Adrenal gland (tissue), 12 donors: ENCODE results near the gene CAMKMT. TPM values are rescaled to one million over a fixed set of nuclear protein-coding genes. Genes with fewer than 3 reads are reported as not detected.

Experiments
- DNase-seq, 7 donors: peaks; one replicate each; pipeline ENCODE4 v3.0.0-alpha.2; 2019 to 2020
- H3K27ac ChIP-seq, 5 donors: fragments of 200-600 bp; sonication (generic) in 4 of 5; 1 replicate in 3 of 5; 2 replicates in 2 of 5; pipeline versions ENCODE4 v1.5.1 to v1.8.0; 2016 to 2020; ENCODE audit warnings: mild to moderate bottlenecking in 1 of 5
- H3K27me3 ChIP-seq: fragments of 200-600 bp; 2 replicates; pipeline ENCODE4 v1.8.0; 2021
- H3K36me3 ChIP-seq, 2 donors: fragments of 200-600 bp; replicated peaks in 1 of 2; 1 replicate in 1 of 2; 2 replicates in 1 of 2; pipeline versions ENCODE4 v1.5.1 to v1.8.0; 2018 to 2022
- H3K4me1 ChIP-seq, 2 donors: fragments of 200-600 bp; replicated peaks in 1 of 2; 1 replicate in 1 of 2; 2 replicates in 1 of 2; pipeline versions ENCODE4 v1.5.1 to v1.8.0; 2018 to 2021
- H3K4me3 ChIP-seq, 4 donors: fragments of 200-600 bp; sonication (generic) in 3 of 4; one replicate each; pipeline ENCODE4 v1.5.1; 2016 to 2018
- H3K9me3 ChIP-seq, 3 donors: fragments of 200-600 bp; sonication (generic) in 1 of 3; replicated peaks in 1 of 3; 1 replicate in 2 of 3; 2 replicates in 1 of 3; pipeline versions ENCODE4 v1.5.1 to v1.8.0; 2016 to 2021
- POLR2A ChIP-seq, 2 donors: fragments of 450-650 bp; IDR thresholded peaks; one replicate each; pipeline ENCODE4 v1.6.1; 2017; ENCODE audit warnings: antibody characterized with exemption in 2 of 2, mild to moderate bottlenecking in 2 of 2, moderate library complexity in 1 of 2
- WGBS, 4 donors: extraction: QIAGEN DNeasy Blood & Tissue Kit in 2 of 4; methylation state at CpG; one replicate each; pipeline versions ENCODE4 v1.1.5 to v1.1.7; 2013 to 2017; 5-methylcytosine and 5-hydroxymethylcytosine counted together
- intact Hi-C, 2 donors: fragments of 100-400 bp; cut with DNase I; formaldehyde crosslinking; loops; one replicate each; pipeline versions ENCODE4 v1.14.1 to v1.15.0; 2022 to 2023
- polyA plus RNA-seq, 3 donors: library from polyadenylated mRNA; stranded (reverse); fragments of 200-250 nt in 2 of 3; fragments of 350-450 nt in 1 of 3; fragmentation: Illumina TruSeq in 1 of 3; extraction: RNeasy Lipid Tissue Mini Kit (QIAGEN cat#74804) in 1 of 3; gene quantifications; one replicate each; pipeline ENCODE4 v1.2.3, GENCODE V29; 2013 to 2014
- total RNA-seq, 9 donors: library from RNA; depleted of rRNA in 4 of 9; stranded (reverse); fragments of >200 nt in 4 of 9; fragments of 120-200 nt in 1 of 9; fragmentation: NEBNext Ultra II Directional in 1 of 9; extraction: Animal tissue kit (Norgen Biotek cat#: 25700) in 1 of 9; gene quantifications; one replicate each; pipeline versions ENCODE4 v1.1.0 to v1.2.4, GENCODE V29; 2013 to 2023
- TF ChIP-seq, protein P1 (sequence below), 6 experiments: fragments of 450-650 bp in 4 of 6; fragments of 200-600 bp in 2 of 6; sonication (generic) in 1 of 6; IDR thresholded peaks; 1 replicate in 5 of 6; 2 replicates in 1 of 6; pipeline versions ENCODE4 v1.5.1 to v1.8.0; 2016 to 2021; ENCODE audit warnings: antibody characterized with exemption in 6 of 6, mild to moderate bottlenecking in 2 of 6, moderate library complexity in 1 of 6
- donor health status: healthy with polysubstance abuse.
- donor health status: Bipolar disorder and iron deficiency.
- donor health status: DM: yes; HTN: yes; CAD: no.
- donor health status: DM: no; HTN: no; CAD: no.
- donor health status: DM: no; HTN: no; CAD: no.
- donor health status: DM: yes; HTN: yes; CAD: no.

CAMKMT gene
- total and polyA plus RNA-seq, 12 donors = 2.6 to 14.0 (median 8.6) TPM

GRCh38 chr2:44433895-44434294 lies 72.1 kb downstream of the CAMKMT start:
- Histone ChIP-seq H3K4me1 (peaks cover 0 to 10% of the 10 kb centered on the region in 2 donors), H3K27ac (no peak overlapping the region), H3K27me3 (no peaks in the 10 kb centered on the region), H3K9me3 (no peaks in the 10 kb centered on the region), H3K36me3 (no peaks in the 10 kb centered on the region), H3K4me3 (no peak overlapping the region)
- 83 to 88% (median 85%) methylated on average over 4 of the region's 4 CpGs for WGBS, 4 donors
- TF ChIP-seq, protein P1, sequence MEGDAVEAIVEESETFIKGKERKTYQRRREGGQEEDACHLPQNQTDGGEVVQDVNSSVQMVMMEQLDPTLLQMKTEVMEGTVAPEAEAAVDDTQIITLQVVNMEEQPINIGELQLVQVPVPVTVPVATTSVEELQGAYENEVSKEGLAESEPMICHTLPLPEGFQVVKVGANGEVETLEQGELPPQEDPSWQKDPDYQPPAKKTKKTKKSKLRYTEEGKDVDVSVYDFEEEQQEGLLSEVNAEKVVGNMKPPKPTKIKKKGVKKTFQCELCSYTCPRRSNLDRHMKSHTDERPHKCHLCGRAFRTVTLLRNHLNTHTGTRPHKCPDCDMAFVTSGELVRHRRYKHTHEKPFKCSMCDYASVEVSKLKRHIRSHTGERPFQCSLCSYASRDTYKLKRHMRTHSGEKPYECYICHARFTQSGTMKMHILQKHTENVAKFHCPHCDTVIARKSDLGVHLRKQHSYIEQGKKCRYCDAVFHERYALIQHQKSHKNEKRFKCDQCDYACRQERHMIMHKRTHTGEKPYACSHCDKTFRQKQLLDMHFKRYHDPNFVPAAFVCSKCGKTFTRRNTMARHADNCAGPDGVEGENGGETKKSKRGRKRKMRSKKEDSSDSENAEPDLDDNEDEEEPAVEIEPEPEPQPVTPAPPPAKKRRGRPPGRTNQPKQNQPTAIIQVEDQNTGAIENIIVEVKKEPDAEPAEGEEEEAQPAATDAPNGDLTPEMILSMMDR (IDR thresholded peaks at IDR 0.05) = no peak
- no peak for TF ChIP-seq POLR2A (IDR thresholded peaks at IDR 0.05)
- intact Hi-C loops = no loop called here
- no peak for DNase-seq

DNA sequence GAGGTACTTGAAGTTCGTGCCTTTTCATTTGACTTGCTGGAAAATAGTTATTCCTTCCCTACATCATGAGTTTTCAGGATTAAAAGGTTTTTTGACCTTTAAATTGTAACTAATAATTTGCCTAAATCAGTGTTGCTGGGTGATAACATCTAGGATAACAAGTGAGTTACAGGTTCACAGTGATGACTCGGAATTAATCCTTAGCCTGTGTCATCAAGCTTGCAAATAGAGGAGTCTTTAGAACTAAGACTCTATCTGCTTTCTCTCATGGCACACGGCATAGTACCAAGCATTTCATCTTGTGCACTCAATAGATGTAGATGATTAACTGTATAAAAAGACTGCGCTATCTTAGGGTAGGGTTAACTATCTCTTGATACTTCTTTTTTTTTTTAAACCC lies 79.5 kb downstream of the CAMKMT start:
- Histone ChIP-seq H3K27me3 (no peaks in the 10 kb centered on the region), H3K9me3 (no peaks in the 10 kb centered on the region), H3K36me3 (no peaks in the 10 kb centered on the region), H3K4me1 (no peaks in the 10 kb centered on the region), H3K4me3 (no peak overlapping the region), H3K27ac (no peak overlapping the region)
- DNase-seq = no peak
- intact Hi-C loops = no loop called here
- 83 to 95% (median 91%) methylated on average over 4 of the region's 4 CpGs for WGBS, 4 donors
- TF ChIP-seq, protein P1 (IDR thresholded peaks at IDR 0.05) = no peak
- TF ChIP-seq POLR2A (IDR thresholded peaks at IDR 0.05) = no peak

GRCh38 chr2:44442019-44442418 lies 80.3 kb downstream of the CAMKMT start:
- Histone ChIP-seq H3K4me1 (no peaks in the 10 kb centered on the region), H3K27ac (no peak overlapping the region), H3K4me3 (no peak overlapping the region), H3K9me3 (no peaks in the 10 kb centered on the region), H3K27me3 (no peaks in the 10 kb centered on the region), H3K36me3 (no peaks in the 10 kb centered on the region)
- DNase-seq = no peak
- 91 to 98% (median 96%) methylated on average over 1 of the region's 1 CpG for WGBS, 4 donors
- TF ChIP-seq, protein P1 (IDR thresholded peaks at IDR 0.05) = no peak
- no peak for TF ChIP-seq POLR2A (IDR thresholded peaks at IDR 0.05)
- intact Hi-C loops = no loop called here

DNA sequence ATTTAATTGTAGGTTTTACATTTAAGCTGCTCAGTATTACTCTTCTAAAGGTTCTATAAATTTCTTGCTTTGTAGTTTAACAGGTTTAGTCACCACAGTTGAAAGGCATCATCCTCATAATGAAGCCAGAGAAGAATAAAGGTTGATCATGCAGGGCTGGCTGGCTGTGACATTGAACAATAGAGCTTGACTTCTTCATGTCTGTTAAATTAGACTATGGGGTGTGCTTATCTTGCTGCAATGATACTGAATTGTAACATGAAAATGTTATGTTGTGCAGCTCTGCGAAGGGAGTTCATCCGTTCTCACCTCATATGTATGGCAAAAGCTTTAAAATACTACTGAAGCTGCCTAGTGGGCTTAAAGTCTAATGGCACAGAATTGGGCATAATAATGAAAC lies 81.8 kb downstream of the CAMKMT start:
- 96 to 99% (median 98%) methylated on average over 2 of the region's 2 CpGs for WGBS, 4 donors
- no peaks in the 10 kb centered on the region for H3K27me3 ChIP-seq
- no peak for TF ChIP-seq POLR2A (IDR thresholded peaks at IDR 0.05)
- TF ChIP-seq, protein P1 (IDR thresholded peaks at IDR 0.05) = no peak
- DNase-seq = no peak
- no peak overlapping the region for H3K27ac ChIP-seq
- no peaks in the 10 kb centered on the region for H3K4me1 ChIP-seq
- H3K4me3 ChIP-seq = no peak overlapping the region
- no peaks in the 10 kb centered on the region for H3K9me3 ChIP-seq
- H3K36me3 ChIP-seq = no peaks in the 10 kb centered on the region
- intact Hi-C loops = no loop called here
